GM12873 (cell line): ENCODE results near the gene RBM5.

Source experiments
- CTCF ChIP-seq: IDR thresholded peaks from 2 replicates; pipeline ENCODE4 v1.5.1; 2012; ENCODE audit warnings: low read depth, mild to moderate bottlenecking, moderate library complexity, low read length, control low read depth; ENCODE audit not compliant: insufficient read depth; ENCODE audit errors: missing control alignments

RBM5 gene

GRCh38 chr3:50078622-50079021 is 10.1 kb upstream of the RBM5 start:
- no peak for TF ChIP-seq CTCF

GRCh38 chr3:50089609-50089945 is 858 bp downstream of the RBM5 start:
- no peak for TF ChIP-seq CTCF

- no peak for TF ChIP-seq CTCF
Measured at GRCh38 chr3:50090984-50091383, 2.3 kb downstream of the RBM5 start.

- no peak for TF ChIP-seq CTCF
Measured at GRCh38 chr3:50095352-50095998, 6.8 kb downstream of the RBM5 start.

GRCh38 chr3:50100386-50100785 is 11.7 kb downstream of the RBM5 start:
- no peak for TF ChIP-seq CTCF

GRCh38 chr3:50100956-50101845 is 12.5 kb downstream of the RBM5 start:
- no peak for TF ChIP-seq CTCF

GRCh38 chr3:50102558-50102957 is 13.8 kb downstream of the RBM5 start:
- no peak for TF ChIP-seq CTCF
